Naive B cell (primary cell): ENCODE results near the gene LRRC71. TPM values are rescaled to one million over a fixed set of nuclear protein-coding genes. Genes with fewer than 3 reads are reported as not detected.
A peak's percentile ranks its signal among the peaks of the same experiment; 100 is the strongest.

Source experiments
- ATAC-seq, 2 donors: fragments of 150-1000 bp; cut with Tn5 transposase; 2 replicates each; pipeline ENCODE4 v1.10.0; 2021; ENCODE audit warnings: low read depth in 2 of 2, mild to moderate bottlenecking in 2 of 2, moderate library complexity in 2 of 2
- DNase-seq: peaks from one replicate; pipeline ENCODE4 v3.0.0; 2022
- H3K27ac Mint-ChIP-seq, 6 donors: one replicate each; pipeline ENCODE4 v1.8.0; 2020 to 2022; ENCODE audit warnings: mild to moderate bottlenecking in 6 of 6, mixed read lengths in 6 of 6, moderate library complexity in 5 of 6, inconsistent platforms in 2 of 6
- H3K27me3 Mint-ChIP-seq, 3 donors: one replicate each; pipeline ENCODE4 v1.8.0; 2021 to 2022; ENCODE audit warnings: mixed read lengths in 3 of 3, mild to moderate bottlenecking in 1 of 3
- H3K36me3 Mint-ChIP-seq, 2 donors: one replicate each; pipeline ENCODE4 v1.8.0; 2020 to 2022; ENCODE audit warnings: mixed read lengths in 2 of 2, inconsistent platforms in 1 of 2, mild to moderate bottlenecking in 1 of 2
- H3K4me1 Mint-ChIP-seq, 3 donors: one replicate each; pipeline ENCODE4 v1.8.0; 2020 to 2022; ENCODE audit warnings: mixed read lengths in 3 of 3, inconsistent platforms in 1 of 3, mild to moderate bottlenecking in 1 of 3, moderate library complexity in 1 of 3
- H3K4me3 Mint-ChIP-seq, 8 donors: one replicate each; pipeline ENCODE4 v1.8.0; 2020 to 2022; ENCODE audit warnings: mild to moderate bottlenecking in 8 of 8, mixed read lengths in 8 of 8, moderate library complexity in 8 of 8, inconsistent platforms in 2 of 8
- H3K9me3 Mint-ChIP-seq, 7 donors: one replicate each; pipeline ENCODE4 v1.8.0; 2020 to 2022; ENCODE audit warnings: mixed read lengths in 7 of 7, mild to moderate bottlenecking in 5 of 7, inconsistent platforms in 2 of 7, moderate library complexity in 1 of 7
- polyA plus RNA-seq, 6 donors: library from polyadenylated mRNA; unstranded; fragments of 300-500 nt; fragmentation: Illumina TruSeq; gene quantifications; one replicate each; pipeline ENCODE4 v1.2.3, GENCODE V29; 2021; ENCODE audit warnings: low read depth in 6 of 6

The LRRC71 gene
- polyA plus RNA-seq, 6 donors from 2014 or later = not detected

GRCh38 chr1:156942176-156942575, 21.7 kb downstream of the LRRC71 start:
- H3K36me3 Mint-ChIP-seq = peaks cover 10% of the 10 kb centered on the region in 2 donors
- H3K4me1 Mint-ChIP-seq = no peaks in the 10 kb centered on the region
- no peak for ATAC-seq
- no peak overlapping the region for H3K27ac Mint-ChIP-seq
- DNase-seq = no peak
- no peaks in the 10 kb centered on the region for H3K9me3 Mint-ChIP-seq
- no peak overlapping the region for H3K4me3 Mint-ChIP-seq
- H3K27me3 Mint-ChIP-seq = peaks cover 0 to 5% (median 0%) of the 10 kb centered on the region in 3 donors

- H3K27me3 Mint-ChIP-seq = peaks cover 0 to 5% (median 0%) of the 10 kb centered on the region in 3 donors
- H3K4me1 Mint-ChIP-seq = no peaks in the 10 kb centered on the region
- peaks cover 10% of the 10 kb centered on the region in 2 donors for H3K36me3 Mint-ChIP-seq
- ATAC-seq (no peak), DNase-seq (no peak)
- H3K9me3 Mint-ChIP-seq = no peaks in the 10 kb centered on the region
- H3K4me3 Mint-ChIP-seq = no peak overlapping the region
- no peak overlapping the region for H3K27ac Mint-ChIP-seq
Measured at GRCh38 chr1:156942576-156942975, 22.1 kb downstream of the LRRC71 start.

GRCh38 chr1:156943756-156944155, 23.3 kb downstream of the LRRC71 start:
- H3K4me3 Mint-ChIP-seq = no peak overlapping the region
- H3K9me3 Mint-ChIP-seq = no peaks in the 10 kb centered on the region
- no peaks in the 10 kb centered on the region for H3K4me1 Mint-ChIP-seq
- no peak overlapping the region for H3K27ac Mint-ChIP-seq
- H3K36me3 Mint-ChIP-seq = peaks cover 10% of the 10 kb centered on the region in 2 donors
- DNase-seq (no peak), ATAC-seq (no peak)
- peaks cover 0 to 5% (median 0%) of the 10 kb centered on the region in 3 donors for H3K27me3 Mint-ChIP-seq

GRCh38 chr1:156944268-156944667, 23.8 kb downstream of the LRRC71 start:
- ATAC-seq (no peak), DNase-seq (no peak)
- H3K27me3 Mint-ChIP-seq = peaks cover 0 to 5% (median 0%) of the 10 kb centered on the region in 3 donors
- no peak overlapping the region for H3K27ac Mint-ChIP-seq
- no peak overlapping the region for H3K4me3 Mint-ChIP-seq
- peaks cover 10% of the 10 kb centered on the region in 2 donors for H3K36me3 Mint-ChIP-seq
- no peaks in the 10 kb centered on the region for H3K9me3 Mint-ChIP-seq
- H3K4me1 Mint-ChIP-seq = no peaks in the 10 kb centered on the region

DNA sequence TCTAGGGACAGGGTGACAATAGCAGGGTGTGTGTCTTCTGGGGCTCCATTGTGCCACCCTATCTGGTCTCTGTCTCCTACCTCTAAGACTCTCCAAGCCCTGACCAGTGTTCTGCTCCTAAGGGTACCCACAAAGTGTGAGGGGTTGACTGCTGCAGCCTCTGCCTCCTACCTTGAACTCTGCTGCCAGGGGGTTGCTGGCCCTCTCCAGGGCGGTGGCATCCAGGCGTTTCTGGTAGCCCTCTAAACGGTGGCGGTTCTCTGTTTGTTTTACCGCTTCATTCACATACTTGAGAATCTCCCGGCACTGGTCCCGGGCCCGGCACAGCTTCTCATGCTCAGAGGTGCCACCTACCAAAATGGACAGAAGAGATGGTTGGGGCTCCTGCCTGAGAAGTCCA, 24.4 kb downstream of the LRRC71 start:
- no peak overlapping the region for H3K27ac Mint-ChIP-seq
- no peak overlapping the region for H3K4me3 Mint-ChIP-seq
- ATAC-seq (no peak), DNase-seq (no peak)
- no peaks in the 10 kb centered on the region for H3K4me1 Mint-ChIP-seq
- peaks cover 10% of the 10 kb centered on the region in 2 donors for H3K36me3 Mint-ChIP-seq
- H3K27me3 Mint-ChIP-seq = peaks cover 0 to 5% (median 0%) of the 10 kb centered on the region in 3 donors
- no peaks in the 10 kb centered on the region for H3K9me3 Mint-ChIP-seq

DNA sequence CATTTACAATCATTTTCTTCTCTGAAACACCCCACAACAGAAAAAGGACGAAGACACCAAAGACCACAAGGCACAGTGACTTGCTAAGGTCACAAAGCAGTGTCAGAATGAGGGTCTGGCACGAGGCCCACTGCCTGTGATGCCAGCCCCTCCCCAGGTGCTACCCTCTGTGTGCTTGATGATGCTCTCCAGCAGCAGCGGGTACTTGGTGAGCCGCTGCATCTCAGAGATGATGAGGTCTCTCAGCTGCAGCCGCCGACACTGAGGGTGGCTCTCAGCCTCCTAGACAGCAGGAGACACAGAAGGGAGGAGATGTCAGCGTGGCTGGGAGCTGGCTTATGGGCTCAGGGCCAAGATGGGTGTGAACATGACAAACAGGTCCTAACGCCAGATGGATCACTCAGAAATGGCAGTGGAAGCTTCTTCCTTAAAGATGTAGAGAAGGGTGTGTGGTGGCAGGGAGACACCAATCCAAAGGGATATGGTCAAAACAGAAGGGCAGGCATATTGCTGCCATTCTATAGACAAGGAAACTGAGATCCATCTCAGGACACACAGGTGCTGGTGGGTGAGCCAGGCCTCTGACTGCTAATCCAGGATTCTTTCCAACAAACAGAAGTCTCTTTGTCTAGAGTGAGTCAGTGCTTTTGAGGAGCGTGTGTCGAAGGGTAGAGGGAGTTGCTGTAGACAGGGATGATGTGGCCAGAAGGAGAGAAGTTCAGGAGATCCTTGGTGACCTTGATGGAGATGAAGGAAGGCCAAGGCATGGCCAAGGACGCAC, 25.6 kb downstream of the LRRC71 start:
- H3K4me3 Mint-ChIP-seq = no peak overlapping the region
- no peak for DNase-seq
- peak overlapping the region in 2 of 6 donors; percentile 38 to 67 for H3K27ac Mint-ChIP-seq
- H3K9me3 Mint-ChIP-seq = no peaks in the 10 kb centered on the region
- no peaks in the 10 kb centered on the region for H3K4me1 Mint-ChIP-seq
- H3K36me3 Mint-ChIP-seq = peaks cover 5 to 10% of the 10 kb centered on the region in 2 donors
- H3K27me3 Mint-ChIP-seq = peaks cover 0 to 3% (median 0%) of the 10 kb centered on the region in 3 donors
- no peak for ATAC-seq

- no peak overlapping the region for H3K4me3 Mint-ChIP-seq
- H3K9me3 Mint-ChIP-seq = no peaks in the 10 kb centered on the region
- peaks cover 4 to 10% of the 10 kb centered on the region in 2 donors for H3K36me3 Mint-ChIP-seq
- DNase-seq (no peak), ATAC-seq (no peak)
- no peaks in the 10 kb centered on the region for H3K4me1 Mint-ChIP-seq
- H3K27me3 Mint-ChIP-seq = no peaks in the 10 kb centered on the region
- no peak overlapping the region for H3K27ac Mint-ChIP-seq
Measured at GRCh38 chr1:156947127-156947526, 26.7 kb downstream of the LRRC71 start.

DNA sequence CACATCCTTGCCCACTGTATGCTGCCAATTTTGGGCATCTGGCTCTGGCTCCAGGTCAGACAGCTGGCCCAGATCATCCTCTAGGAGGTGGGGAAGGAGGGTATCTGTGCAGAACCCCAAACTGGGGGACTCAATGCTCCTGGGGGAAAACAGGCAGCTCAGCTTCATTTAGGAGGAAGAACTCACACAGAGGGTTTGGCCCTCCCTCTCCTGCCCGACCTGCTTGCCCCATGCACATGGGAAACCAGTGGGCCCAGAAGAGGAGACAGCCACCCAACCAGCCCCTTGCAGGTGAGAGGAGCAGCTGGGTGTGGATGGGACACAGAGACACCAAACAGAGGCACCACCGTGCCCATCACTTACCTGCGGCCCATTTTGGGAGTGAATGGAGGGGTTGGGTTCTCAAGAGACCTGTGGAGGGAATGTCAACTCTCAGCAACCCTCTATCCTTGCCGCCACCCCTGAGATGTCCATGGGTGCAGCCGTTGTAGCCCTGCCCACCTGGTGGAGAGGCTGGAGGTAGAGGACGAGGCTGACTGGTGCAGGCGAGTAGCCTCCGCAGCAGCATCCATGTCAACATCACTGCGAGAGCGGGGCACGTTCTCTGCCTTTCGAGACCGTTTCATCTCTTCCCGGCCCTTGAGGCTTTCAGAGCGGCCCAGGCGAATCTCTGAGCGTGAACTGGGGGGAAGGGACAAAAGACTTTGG, 27.5 kb downstream of the LRRC71 start:
- Mint-ChIP-seq H3K27ac (no peak overlapping the region), H3K27me3 (no peaks in the 10 kb centered on the region), H3K4me3 (no peak overlapping the region), H3K36me3 (peaks cover 4 to 10% of the 10 kb centered on the region in 2 donors), H3K4me1 (no peaks in the 10 kb centered on the region), H3K9me3 (no peaks in the 10 kb centered on the region)
- ATAC-seq (no peak), DNase-seq (no peak)

- H3K4me3 Mint-ChIP-seq = no peak overlapping the region
- no peaks in the 10 kb centered on the region for H3K9me3 Mint-ChIP-seq
- DNase-seq (no peak), ATAC-seq (no peak)
- no peak overlapping the region for H3K27ac Mint-ChIP-seq
- peaks cover under 1 to 10% of the 10 kb centered on the region in 2 donors for H3K36me3 Mint-ChIP-seq
- H3K4me1 Mint-ChIP-seq = no peaks in the 10 kb centered on the region
- no peaks in the 10 kb centered on the region for H3K27me3 Mint-ChIP-seq
Measured at GRCh38 chr1:156948708-156949107, 28.3 kb downstream of the LRRC71 start.

- Mint-ChIP-seq H3K27ac (no peak overlapping the region), H3K27me3 (no peaks in the 10 kb centered on the region), H3K36me3 (peaks cover 0 to 10% of the 10 kb centered on the region in 2 donors), H3K4me3 (no peak overlapping the region), H3K9me3 (no peaks in the 10 kb centered on the region), H3K4me1 (no peaks in the 10 kb centered on the region)
- ATAC-seq (no peak), DNase-seq (no peak)
Measured at GRCh38 chr1:156949127-156949526, 28.7 kb downstream of the LRRC71 start.

- H3K27ac Mint-ChIP-seq = no peak overlapping the region
- ATAC-seq (no peak), DNase-seq (no peak)
- no peaks in the 10 kb centered on the region for H3K9me3 Mint-ChIP-seq
- H3K36me3 Mint-ChIP-seq = peaks cover 0 to 11% of the 10 kb centered on the region in 2 donors
- H3K27me3 Mint-ChIP-seq = no peaks in the 10 kb centered on the region
- no peaks in the 10 kb centered on the region for H3K4me1 Mint-ChIP-seq
- no peak overlapping the region for H3K4me3 Mint-ChIP-seq
Measured at GRCh38 chr1:156951371-156951770, 30.9 kb downstream of the LRRC71 start.

GRCh38 chr1:156953571-156953970, 33.1 kb downstream of the LRRC71 start:
- no peak overlapping the region for H3K4me3 Mint-ChIP-seq
- ATAC-seq (no peak), DNase-seq (no peak)
- no peaks in the 10 kb centered on the region for H3K27me3 Mint-ChIP-seq
- no peak overlapping the region for H3K27ac Mint-ChIP-seq
- H3K4me1 Mint-ChIP-seq = peaks cover 0 to 4% (median 3%) of the 10 kb centered on the region in 3 donors
- peaks cover 0 to 15% of the 10 kb centered on the region in 2 donors for H3K36me3 Mint-ChIP-seq
- no peaks in the 10 kb centered on the region for H3K9me3 Mint-ChIP-seq

DNA sequence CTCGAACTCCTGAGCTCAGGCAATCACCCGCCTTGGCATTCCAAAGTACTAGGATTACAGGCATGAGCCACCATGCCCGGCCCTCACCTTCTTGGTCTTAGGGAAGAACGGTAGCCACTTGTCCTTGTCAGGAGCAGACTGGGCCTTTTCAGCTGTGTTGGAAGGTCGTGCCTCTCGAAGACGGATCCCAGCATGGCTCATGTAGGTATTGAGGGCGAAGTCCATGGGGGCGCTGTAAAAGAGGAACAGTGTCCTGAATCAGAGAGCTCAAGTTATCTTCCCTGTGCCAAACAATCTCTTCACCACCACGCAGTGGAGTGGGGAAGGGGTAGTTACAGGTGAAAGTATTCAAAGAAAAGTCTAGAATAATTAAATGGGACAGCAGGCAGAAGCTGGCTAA, 35.9 kb downstream of the LRRC71 start:
- Mint-ChIP-seq H3K9me3 (no peaks in the 10 kb centered on the region), H3K4me1 (peaks cover 0 to 17% (median 9%) of the 10 kb centered on the region in 3 donors), H3K27ac (no peak overlapping the region), H3K36me3 (peaks cover 0 to 15% of the 10 kb centered on the region in 2 donors), H3K4me3 (no peak overlapping the region), H3K27me3 (no peaks in the 10 kb centered on the region)
- DNase-seq (no peak), ATAC-seq (no peak)

GRCh38 chr1:156957634-156958033, 37.2 kb downstream of the LRRC71 start:
- no peak overlapping the region for H3K27ac Mint-ChIP-seq
- peaks cover 0 to 6% (median 0%) of the 10 kb centered on the region in 7 donors for H3K9me3 Mint-ChIP-seq
- H3K4me3 Mint-ChIP-seq = no peak overlapping the region
- ATAC-seq = no peak
- H3K36me3 Mint-ChIP-seq = peaks cover 5 to 22% of the 10 kb centered on the region in 2 donors
- no peaks in the 10 kb centered on the region for H3K27me3 Mint-ChIP-seq
- no peak for DNase-seq
- H3K4me1 Mint-ChIP-seq = peaks cover 8 to 24% (median 15%) of the 10 kb centered on the region in 3 donors
